PFSK-1 (cell line): ENCODE measurements around the gene GRXCR1.

Experiments
- FOXP2 ChIP-seq: optimal IDR thresholded peaks from 2 replicates; pipeline ENCODE3; 2011; ENCODE audit warnings: borderline replicate concordance, control low read depth, inconsistent platforms; ENCODE audit not compliant: insufficient read depth; ENCODE audit errors: extremely low read length, extremely low read depth
- SIN3A ChIP-seq: IDR thresholded peaks from 2 replicates; pipeline ENCODE4 v1.6.1; 2012; ENCODE audit warnings: mild to moderate bottlenecking, low read length, moderate library complexity, borderline replicate concordance; ENCODE audit not compliant: insufficient read depth
- TAF1 ChIP-seq: IDR thresholded peaks from 2 replicates; pipeline ENCODE4 v1.6.1; 2012; ENCODE audit warnings: low read length, control low read depth, borderline replicate concordance; ENCODE audit not compliant: insufficient read depth

- TF ChIP-seq SIN3A (no peak), FOXP2 (no peak), TAF1 (no peak)
Observed at GRCh38 chr4:42871261-42871660, 21.3 kb upstream of the GRXCR1 start.
